GM12878 (cell line): ENCODE measurements around the gene U2AF2. TPM values are rescaled to one million over a fixed set of nuclear protein-coding genes. Genes with fewer than 3 reads are reported as not detected.

ENCODE experiments used
- ASH2L ChIP-seq: fragments of 300-600, 200-600 bp; sonication (generic); IDR thresholded peaks from 2 replicates; pipeline ENCODE4 v1.6.1; 2017; ENCODE audit warnings: low read depth, mild to moderate bottlenecking, borderline replicate concordance
- ATF7 ChIP-seq: fragments of 450-650 bp; IDR thresholded peaks from 2 replicates; pipeline ENCODE4 v1.6.1; 2016; ENCODE audit warnings: low read depth, mild to moderate bottlenecking
- CBX3 ChIP-seq: fragments of 200-600 bp; sonication (generic); IDR thresholded peaks from 2 replicates; pipeline ENCODE4 v1.6.1; 2016; ENCODE audit warnings: low read depth, borderline replicate concordance
- CBX5 ChIP-seq: sonication (generic); IDR thresholded peaks from 2 replicates; pipeline ENCODE4 v1.6.1; 2016; ENCODE audit warnings: low read depth, moderate library complexity, mild to moderate bottlenecking, inconsistent platforms
- CHD2 ChIP-seq: IDR thresholded peaks from 2 replicates; pipeline ENCODE4 v1.6.1; 2011; ENCODE audit warnings: low read depth, low read length, improper control_type of control experiment, borderline replicate concordance
- MXI1 ChIP-seq: fragments of 150-350 bp; IDR thresholded peaks from 2 replicates; pipeline ENCODE4 v1.6.1; 2011; ENCODE audit warnings: low read depth, mild to moderate bottlenecking, inconsistent platforms, low read length, improper control_type of control experiment
- NBN ChIP-seq: fragments of 450-650 bp; IDR thresholded peaks from 2 replicates; pipeline ENCODE4 v1.6.1; 2016
- NKRF ChIP-seq: fragments of 450-650 bp; conservative IDR thresholded peaks from 2 replicates; pipeline ENCODE4 v1.6.1; 2017; ENCODE audit warnings: mild to moderate bottlenecking, moderate library complexity
- RELA ChIP-seq: fragments of 450-650 bp; IDR thresholded peaks from 2 replicates; pipeline ENCODE4 v1.8.0; 2014; ENCODE audit warnings: borderline replicate concordance; ENCODE audit not compliant: partially characterized antibody
- SKIL ChIP-seq: fragments of 450-650 bp; IDR thresholded peaks from 2 replicates; pipeline ENCODE4 v1.6.1; 2017; ENCODE audit warnings: mild to moderate bottlenecking, low read depth, inconsistent platforms; ENCODE audit not compliant: poor library complexity, severe bottlenecking
- TCF12 ChIP-seq: IDR thresholded peaks from 2 replicates; pipeline ENCODE4 v1.6.1; 2011; ENCODE audit warnings: low read depth, mild to moderate bottlenecking, low read length
- YBX1 ChIP-seq: fragments of 450-650 bp; IDR thresholded peaks from 2 replicates; pipeline ENCODE4 v1.6.1; 2016; ENCODE audit warnings: antibody characterized with exemption
- ZBED1 ChIP-seq: IDR thresholded peaks from 2 replicates; pipeline ENCODE4 v1.6.1; 2016; ENCODE audit warnings: borderline replicate concordance
- ZBTB33 ChIP-seq: fragments of 450-650 bp; IDR thresholded peaks from 2 replicates; pipeline ENCODE4 v1.6.1; 2017; ENCODE audit warnings: mild to moderate bottlenecking
- ZBTB4 ChIP-seq: fragments of 450-650 bp; formaldehyde crosslinking; IDR thresholded peaks from 2 replicates; pipeline ENCODE4 v1.4.0; 2022; ENCODE audit warnings: mild to moderate bottlenecking, moderate library complexity
- ZZZ3 ChIP-seq: IDR thresholded peaks from 2 replicates; pipeline ENCODE4 v1.6.1; 2011; ENCODE audit warnings: low read depth; ENCODE audit not compliant: control insufficient read depth, insufficient read length
- polyA plus RNA-seq, 11 experiments: library from polyadenylated mRNA; depleted of rRNA in 4 of 11; unstranded in 6 of 11; stranded (reverse) in 5 of 11; fragments of >200 nt; fragmentation: Nextera tagmentation in 4 of 11; fragmentation: Illumina TruSeq in 1 of 11; extraction: Ambion mirVana in 4 of 11; extraction: Trizol in 1 of 11; gene quantifications; 1 replicate in 1 of 11; 2 replicates in 10 of 11; pipeline versions ENCODE4 v1.2.1 to v1.2.3, GENCODE V29; 2011 to 2016; ENCODE audit warnings: inconsistent platforms in 2 of 11, missing spikeins in 2 of 11, low read depth in 1 of 11
- total RNA-seq, 4 experiments: library from RNA; depleted of rRNA in 3 of 4; stranded (reverse); fragments of >200 nt in 3 of 4; fragmentation: Illumina TruSeq in 1 of 4; extraction: Trizol in 1 of 4; gene quantifications; 2 replicates each; pipeline versions ENCODE4 v1.2.1 to v1.2.3, GENCODE V29; 2013 to 2021

Gene U2AF2
- total and polyA plus RNA-seq, 10 of the 15 experiments (the other 5 are each of a cell fraction or from before 2014, with no cell fraction given) = 3.0 to 338 (median 130) TPM

GRCh38 chr19:55643003-55643886 lies 11.6 kb upstream of the U2AF2 start, which contains the start of gene ZNF581 (continued):
- TF ChIP-seq SKIL = peak; percentile 62
- peak; percentile 77 for TF ChIP-seq NKRF
- peak; percentile 45 for TF ChIP-seq ATF7
- peak; percentile 94 for TF ChIP-seq NBN
- TF ChIP-seq ZBED1 = 0 out of 2 replicates have a peak, but pooled peaks have one; percentile 48
- TF ChIP-seq ZZZ3 = no peak
- TF ChIP-seq CHD2 = peak; percentile 64; the same call in 1 of the 2 replicates
- TF ChIP-seq ZBTB4 = no peak
- no peak for TF ChIP-seq CBX3
- no peak for TF ChIP-seq YBX1
- peak; percentile 56; the same call in 1 of the 2 replicates for TF ChIP-seq ASH2L
- TF ChIP-seq CBX5 = peak; percentile 78; the same call in 1 of the 2 replicates
- TF ChIP-seq MXI1 = peak; percentile 82
- peak; percentile 85 for TF ChIP-seq RELA
- TF ChIP-seq ZBTB33 = peak; percentile 53; the same call in 1 of the 2 replicates
- no peak for TF ChIP-seq TCF12
